Middle frontal gyrus (tissue), 1 donor: Measurements from ENCODE around the gene ALK.
A peak's percentile ranks its signal among the peaks of the same experiment; 100 is the strongest.

ENCODE experiments used
- DNase-seq: peaks from one replicate; pipeline ENCODE4 v3.0.0-alpha.2; 2015; ENCODE audit warnings: low spot score; ENCODE audit errors: extremely low spot score

The ALK gene

GRCh38 chr2:29293830-29294438 is 627.5 kb downstream of the ALK start:
- DNase-seq, result no peak

GRCh38 chr2:29290293-29291047 is 630.9 kb downstream of the ALK start:
- DNase-seq, result no peak

- no peak for DNase-seq
Measured at GRCh38 chr2:29284671-29285070, 636.7 kb downstream of the ALK start.

- DNase-seq, result no peak
Measured at GRCh38 chr2:29281916-29282247, 639.5 kb downstream of the ALK start.

GRCh38 chr2:29281086-29281915 is 640.1 kb downstream of the ALK start:
- peak; percentile 69 for DNase-seq

- no peak for DNase-seq
Measured at GRCh38 chr2:29278966-29279365, 642.4 kb downstream of the ALK start.

- DNase-seq, result no peak
Measured at GRCh38 chr2:29276151-29276550, 645.2 kb downstream of the ALK start.

GRCh38 chr2:29275186-29275585 is 646.2 kb downstream of the ALK start:
- DNase-seq, result no peak

- no peak for DNase-seq
Measured at GRCh38 chr2:29273685-29274611, 647.4 kb downstream of the ALK start.

GRCh38 chr2:29273004-29273684 is 648.2 kb downstream of the ALK start:
- DNase-seq, result no peak

GRCh38 chr2:29272311-29272710 is 649.1 kb downstream of the ALK start:
- no peak for DNase-seq

- DNase-seq, result no peak
Measured at GRCh38 chr2:29270701-29271121, 650.7 kb downstream of the ALK start.

- DNase-seq, result no peak
Measured at GRCh38 chr2:29269765-29270109, 651.6 kb downstream of the ALK start.

GRCh38 chr2:29269095-29269764 is 652.2 kb downstream of the ALK start:
- DNase-seq, result no peak

GRCh38 chr2:29267720-29268119 is 653.7 kb downstream of the ALK start:
- no peak for DNase-seq

- DNase-seq, result no peak
Measured at GRCh38 chr2:29263886-29264285, 657.5 kb downstream of the ALK start.

- no peak for DNase-seq
Measured at GRCh38 chr2:29262681-29263260, 658.6 kb downstream of the ALK start.

- no peak for DNase-seq
Measured at GRCh38 chr2:29261003-29261402, 660.4 kb downstream of the ALK start.

GRCh38 chr2:29260142-29260772 is 661.1 kb downstream of the ALK start:
- no peak for DNase-seq
